Small intestine (tissue), 7 donors: ENCODE measurements around the gene ZFPL1. TPM values are rescaled to one million over a fixed set of nuclear protein-coding genes. Genes with fewer than 3 reads are reported as not detected.
A peak's percentile ranks its signal among the peaks of the same experiment; 100 is the strongest.

Experiments used
- DNase-seq, 2 donors: peaks; one replicate each; pipeline versions ENCODE4 v3.0.0 to v3.0.0-alpha.2; 2013
- FAIRE-seq: peaks from 2 replicates; lab custom pipeline; 2012; peaks lifted over from hg19 to GRCh38; lab: Jason Lieb, UNC
- H3K27ac ChIP-seq, 3 donors: one replicate each; pipeline ENCODE4 v1.5.1; 2013; ENCODE audit warnings: low read length in 2 of 3, mild to moderate bottlenecking in 2 of 3, control low read depth in 1 of 3, inconsistent platforms in 1 of 3, low read depth in 1 of 3, moderate library complexity in 1 of 3
- H3K27me3 ChIP-seq, 3 donors: one replicate each; pipeline ENCODE4 v1.6.1; 2013; ENCODE audit warnings: low read length in 3 of 3, inconsistent platforms in 1 of 3; ENCODE audit not compliant: control insufficient read depth in 3 of 3, insufficient read depth in 3 of 3
- H3K36me3 ChIP-seq, 3 donors: one replicate each; pipeline ENCODE4 v1.6.1; 2013; ENCODE audit warnings: low read length in 3 of 3, inconsistent platforms in 1 of 3, low read depth in 1 of 3, mild to moderate bottlenecking in 1 of 3, moderate library complexity in 1 of 3; ENCODE audit not compliant: control insufficient read depth in 3 of 3, insufficient read depth in 2 of 3
- H3K4me1 ChIP-seq, 3 donors: one replicate each; pipeline ENCODE4 v1.6.1; 2013; ENCODE audit warnings: low read length in 2 of 3, inconsistent platforms in 1 of 3, low read depth in 1 of 3, mild to moderate bottlenecking in 1 of 3, moderate library complexity in 1 of 3; ENCODE audit not compliant: control insufficient read depth in 3 of 3, insufficient read depth in 2 of 3
- H3K4me3 ChIP-seq, 3 donors: one replicate each; pipeline ENCODE4 v1.5.1; 2013; ENCODE audit warnings: low read length in 3 of 3, control low read depth in 1 of 3, inconsistent platforms in 1 of 3, low read depth in 1 of 3, mild to moderate bottlenecking in 1 of 3, moderate library complexity in 1 of 3
- H3K9me3 ChIP-seq, 2 donors: one replicate each; pipeline ENCODE4 v1.6.1; 2013; ENCODE audit warnings: low read depth in 1 of 2, low read length in 1 of 2; ENCODE audit not compliant: control insufficient read depth in 2 of 2, insufficient read depth in 1 of 2
- WGBS, 3 donors: extraction: QIAGEN DNeasy Blood & Tissue Kit; methylation state at CpG; one replicate each; pipeline ENCODE4 v1.1.7; 2013; 5-methylcytosine and 5-hydroxymethylcytosine counted together
- polyA plus RNA-seq, 4 donors: library from polyadenylated mRNA; stranded (reverse) in 3 of 4; unstranded in 1 of 4; fragments of 200-250 nt in 3 of 4; fragments of 120-200 nt in 1 of 4; gene quantifications; one replicate each; pipeline versions ENCODE4 v1.2.1 to v1.2.3, GENCODE V29; 2013
- donor health status: healthy with polysubstance abuse.
- donor health status: control.
- donor health status: control.
- donor health status: Bipolar disorder and iron deficiency.
- donor health status: healthy.

Gene ZFPL1
- polyA plus RNA-seq, 4 donors = 40.5 to 65.8 (median 53.7) TPM

DNA sequence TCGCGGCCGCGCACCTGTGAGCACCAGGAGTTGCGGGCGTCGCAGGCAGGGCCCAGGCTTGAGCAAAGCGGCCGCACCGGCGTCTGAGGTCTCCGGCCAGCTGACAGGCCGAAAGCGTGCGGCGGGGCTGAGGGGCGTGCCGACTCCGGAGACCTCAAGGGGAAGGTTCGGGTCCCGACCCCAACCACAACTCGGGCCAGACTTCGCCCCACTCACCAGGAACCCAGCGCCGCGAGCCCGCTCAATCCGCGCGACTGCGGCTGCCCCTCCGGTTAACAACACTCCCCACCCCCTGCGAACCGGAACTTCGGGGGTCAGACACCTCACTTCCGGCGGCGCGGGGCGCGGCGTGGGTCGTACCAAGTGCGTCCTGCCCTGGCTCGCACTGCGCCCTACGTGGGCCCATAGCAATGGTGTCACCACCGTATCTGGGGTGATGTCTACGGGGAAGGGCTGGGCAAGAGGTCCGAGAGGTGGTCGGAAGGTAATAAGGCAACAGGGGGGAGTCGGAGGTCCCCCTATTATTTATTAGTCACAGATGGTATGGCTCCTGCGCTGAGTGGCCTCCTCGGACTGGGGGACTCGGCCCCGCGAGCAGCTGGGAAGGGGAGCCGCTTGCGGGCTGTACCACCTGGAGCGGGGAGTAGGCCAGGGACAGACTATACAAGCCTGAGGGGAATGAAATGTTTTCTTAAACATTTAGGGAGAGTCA is 50.4 kb downstream of the ZFPL1 start, which contains the start of gene SYVN1:
SYVN1 (minus strand) TSS at position 280 of the 712 bp plus-strand sequence. CDS start 918 bp downstream, outside the sequence.
- 0% methylated on average over 53 to 60 of the region's 60 CpGs for WGBS, 3 donors
- peak; percentile 92 to 97 for DNase-seq
- H3K4me3 ChIP-seq = peak within 1 kb of the TSS; percentile 81 to 90 (median 89)

DNA sequence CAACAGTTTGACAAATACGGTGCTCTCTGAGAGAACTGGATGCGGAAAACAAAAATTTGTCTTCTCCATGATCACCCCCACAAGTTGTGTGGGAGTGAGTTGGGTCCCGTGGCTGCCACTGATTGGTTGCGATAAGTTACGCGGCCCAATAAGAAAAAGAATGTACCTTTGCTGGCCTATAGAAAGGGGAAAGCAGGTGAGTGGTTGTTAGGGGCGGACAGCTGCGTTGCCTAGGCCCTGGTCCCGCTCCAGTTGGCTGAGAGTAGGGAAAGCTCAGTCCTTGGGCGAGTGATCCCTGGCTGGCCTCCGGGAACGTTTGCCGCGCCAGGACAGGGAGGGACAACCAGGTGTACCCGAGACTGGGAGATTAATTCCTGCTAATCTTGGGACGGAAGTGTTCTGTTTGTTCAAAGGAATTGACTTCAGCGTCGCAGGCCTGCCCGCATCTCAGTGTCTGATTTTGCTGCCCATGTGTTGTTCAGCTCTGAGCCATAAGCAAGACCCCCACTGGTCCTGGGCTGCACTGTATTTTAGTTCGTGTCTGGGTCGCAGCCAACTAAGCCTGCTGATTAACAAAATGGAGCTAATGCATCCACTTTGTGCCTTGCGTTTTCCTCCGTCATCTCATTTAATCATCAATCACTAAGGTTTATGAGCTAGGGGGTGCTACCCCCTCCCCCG is 51.1 kb downstream of the ZFPL1 start:
- DNase-seq (peak; percentile 97 to 99), FAIRE-seq (no peak)
- Histone ChIP-seq H3K9me3 (no peaks in the 10 kb centered on the region), H3K27ac (peak overlapping the region; percentile 97 to 99 (median 99)), H3K27me3 (no peaks in the 10 kb centered on the region), H3K4me1 (peaks cover 2 to 20% (median 7%) of the 10 kb centered on the region in 3 donors), H3K36me3 (peaks cover 10 to 32% (median 13%) of the 10 kb centered on the region in 3 donors), H3K4me3 (peak overlapping the region; percentile 81 to 90 (median 89))
- WGBS, 3 donors = 1 to 2% (median 1%) methylated on average over 24 of the region's 24 CpGs

More for the DNA sequence above, 50.4 kb downstream of the ZFPL1 start, which contains the start of gene SYVN1:
- Histone ChIP-seq H3K9me3 (no peaks in the 10 kb centered on the region), H3K36me3 (peaks cover 10 to 39% (median 17%) of the 10 kb centered on the region in 3 donors), H3K4me1 (peaks cover 2 to 20% (median 7%) of the 10 kb centered on the region in 3 donors), H3K27ac (peak within 1 kb of the TSS; percentile 97 to 99 (median 99)), H3K27me3 (no peaks in the 10 kb centered on the region)
- FAIRE-seq = no peak

- DNase-seq (no peak), FAIRE-seq (no peak)
- H3K27me3 ChIP-seq = no peaks in the 10 kb centered on the region
- no peaks in the 10 kb centered on the region for H3K9me3 ChIP-seq
- H3K4me3 ChIP-seq = peak overlapping the region in 2 of 3 donors; percentile 81 to 90
- 42 to 48% (median 46%) methylated on average over 11 of the region's 11 CpGs for WGBS, 3 donors
- H3K27ac ChIP-seq = peak overlapping the region; percentile 92 to 99 (median 99)
- peaks cover 2 to 20% (median 7%) of the 10 kb centered on the region in 3 donors for H3K4me1 ChIP-seq
- H3K36me3 ChIP-seq = peaks cover 8 to 26% (median 10%) of the 10 kb centered on the region in 3 donors
These were observed 51.7 kb downstream of the ZFPL1 start for GRCh38 chr11:65135633-65136145.

DNA sequence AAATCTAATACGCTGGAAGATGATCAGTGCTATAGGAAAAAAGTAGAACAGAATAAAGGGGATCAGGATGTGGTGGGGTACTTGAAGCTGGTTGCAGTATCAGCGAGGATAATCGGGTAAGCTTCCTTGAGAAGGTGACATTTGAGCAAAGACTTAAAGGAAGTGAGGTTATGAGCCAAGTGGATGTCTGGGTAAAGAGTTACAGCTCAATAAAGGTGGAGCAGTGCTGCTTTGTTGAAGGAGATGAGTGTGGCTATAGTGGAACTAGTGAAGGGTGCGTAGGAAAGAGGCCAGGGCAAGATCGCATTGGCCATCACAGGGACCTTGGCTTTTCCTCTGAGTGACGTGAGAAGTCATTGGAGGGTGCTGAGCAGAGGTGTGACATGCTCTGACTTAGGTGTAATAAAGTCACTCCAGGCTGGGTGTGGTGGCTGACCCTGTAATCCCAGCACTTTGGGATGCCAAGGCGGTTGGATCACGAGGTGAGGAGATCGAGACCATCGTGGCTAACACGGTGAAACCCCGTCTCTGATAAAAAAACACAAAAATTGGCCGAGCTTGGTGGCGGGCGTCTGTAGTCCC is 52.6 kb downstream of the ZFPL1 start:
- H3K36me3 ChIP-seq = peaks cover 2 to 17% (median 4%) of the 10 kb centered on the region in 3 donors
- 55 to 78% (median 74%) methylated on average over 15 of the region's 15 CpGs for WGBS, 3 donors
- H3K27ac ChIP-seq = peak overlapping the region in 2 of 3 donors; percentile 99
- DNase-seq (peak in 1 of 2 donors; percentile 42), FAIRE-seq (no peak)
- H3K27me3 ChIP-seq = no peaks in the 10 kb centered on the region
- H3K4me1 ChIP-seq = peaks cover 2 to 20% (median 7%) of the 10 kb centered on the region in 3 donors
- H3K9me3 ChIP-seq = no peaks in the 10 kb centered on the region
- H3K4me3 ChIP-seq = no peak overlapping the region

Other genes starting within 250 kb of the ZFPL1 start
- 10 to 100 TPM in 3 of 4 donors, 1 to 10 TPM in 1; 8.3 to 36.5 (median 19.5) TPM for gene CDC42BPG, start 239.6 kb upstream of the ZFPL1 start, polyA plus RNA-seq
- gene EHD1, start 205.6 kb upstream of the ZFPL1 start, polyA plus RNA-seq = 10 to 100 TPM; 31.3 to 94.0 (median 34.5) TPM
- gene ATG2A, start 167.0 kb upstream of the ZFPL1 start, polyA plus RNA-seq = 10 to 100 TPM; 18.0 to 35.7 (median 24.7) TPM
- 10 to 100 TPM in 3 of 4 donors, 1 to 10 TPM in 1; 8.2 to 15.9 (median 13.6) TPM for gene PPP2R5B, start 159.5 kb upstream of the ZFPL1 start, polyA plus RNA-seq
- gene GPHA2, start 148.3 kb upstream of the ZFPL1 start, polyA plus RNA-seq = under 1 TPM in 2 of 4 donors, not detected in 2; 0.13 to 0.19 TPM
- under 1 TPM in 1 of 4 donors, not detected in 3; 0.25 TPM for gene MAJIN, start 112.1 kb upstream of the ZFPL1 start, polyA plus RNA-seq
- gene BATF2, start 87.3 kb upstream of the ZFPL1 start, polyA plus RNA-seq = 10 to 100 TPM in 2 of 4 donors, 1 to 10 TPM in 2; 8.1 to 22.7 (median 10.9) TPM
- gene ARL2, start 70.1 kb upstream of the ZFPL1 start, polyA plus RNA-seq = 100 to 1,000 TPM in 1 of 4 donors, 10 to 100 TPM in 3; 72.0 to 121 (median 85.9) TPM
- gene SNX15, start 56.8 kb upstream of the ZFPL1 start, polyA plus RNA-seq = 10 to 100 TPM; 23.2 to 46.6 (median 31.0) TPM
- gene SAC3D1, start 43.0 kb upstream of the ZFPL1 start, polyA plus RNA-seq = 10 to 100 TPM in 2 of 4 donors, 1 to 10 TPM in 2; 6.9 to 18.1 (median 9.0) TPM
- gene NAALADL1, start 25.7 kb upstream of the ZFPL1 start, polyA plus RNA-seq = 100 to 1,000 TPM in 2 of 4 donors, 10 to 100 TPM in 2; 26.5 to 436 (median 104) TPM
- gene CDCA5, start 182 bp upstream of the ZFPL1 start, polyA plus RNA-seq = 10 to 100 TPM in 2 of 4 donors, 1 to 10 TPM in 1, under 1 TPM in 1; 0.54 to 19.3 (median 8.8) TPM
- gene VPS51, start 12.0 kb downstream of the ZFPL1 start, polyA plus RNA-seq = 100 to 1,000 TPM; 111 to 159 (median 136) TPM
- gene TM7SF2, start 27.6 kb downstream of the ZFPL1 start, polyA plus RNA-seq = 10 to 100 TPM; 21.1 to 64.6 (median 40.3) TPM
- gene ZNHIT2, start 33.5 kb downstream of the ZFPL1 start, polyA plus RNA-seq = 10 to 100 TPM in 3 of 4 donors, 1 to 10 TPM in 1; 7.7 to 13.6 (median 13.0) TPM
- 1,000 to 10,000 TPM in 2 of 4 donors, 100 to 1,000 TPM in 2; 960 to 1,177 (median 1,066) TPM for gene FAU, start 37.9 kb downstream of the ZFPL1 start, polyA plus RNA-seq
- gene MRPL49, start 38.1 kb downstream of the ZFPL1 start, polyA plus RNA-seq = 10 to 100 TPM; 35.2 to 65.7 (median 50.6) TPM
- gene SYVN1, start 50.3 kb downstream of the ZFPL1 start, polyA plus RNA-seq = 10 to 100 TPM; 10.5 to 34.4 (median 19.5) TPM
- under 1 TPM in 1 of 4 donors, not detected in 3; 0.13 TPM for gene SPDYC, start 86.0 kb downstream of the ZFPL1 start, polyA plus RNA-seq
- 100 to 1,000 TPM; 107 to 218 (median 205) TPM for gene CAPN1, start 97.7 kb downstream of the ZFPL1 start, polyA plus RNA-seq
- gene POLA2, start 177.7 kb downstream of the ZFPL1 start, polyA plus RNA-seq = 10 to 100 TPM in 2 of 4 donors, 1 to 10 TPM in 2; 1.3 to 14.8 (median 9.1) TPM
- 10 to 100 TPM; 10.4 to 39.4 (median 25.7) TPM for gene CDC42EP2, start 230.6 kb downstream of the ZFPL1 start, polyA plus RNA-seq
- 10 to 100 TPM; 12.5 to 45.0 (median 20.1) TPM for gene DPF2, start 249.6 kb downstream of the ZFPL1 start, polyA plus RNA-seq